CD4-positive, alpha-beta memory T cell (primary cell): Measurements from ENCODE around the gene FGD2. TPM values are rescaled to one million over a fixed set of nuclear protein-coding genes. Genes with fewer than 3 reads are reported as not detected.

Source experiments
- CTCF ChIA-PET: fragments of 350-600 bp; sonication (Branson Sonifier 250); formaldehyde crosslinking; loops from one replicate; lab custom pipeline; 2021; ENCODE audit warnings: inconsistent platforms; ENCODE audit not compliant: partially characterized antibody; lab: Charles Lee
- POLR2A ChIA-PET: fragments of 350-600 bp; sonication (Branson Sonifier 250); formaldehyde crosslinking; loops from one replicate; lab custom pipeline; 2021; ENCODE audit not compliant: partially characterized antibody; lab: Charles Lee
- DNase-seq, 5 donors: peaks; one replicate each; pipeline versions ENCODE4 v3.0.0 to v3.0.0-alpha.2; 2020 to 2022; ENCODE audit warnings: mixed read lengths in 1 of 5
- H3K27ac ChIP-seq: one replicate; pipeline ENCODE4 v1.7.0; 2013; ENCODE audit warnings: low read depth, low read length
- H3K27me3 ChIP-seq: 2 replicates; pipeline ENCODE4 v1.7.0; 2013; ENCODE audit warnings: mild to moderate bottlenecking, low read length, moderate library complexity; ENCODE audit not compliant: insufficient read depth
- H3K36me3 ChIP-seq: 2 replicates; pipeline ENCODE4 v1.7.0; 2013; ENCODE audit warnings: mild to moderate bottlenecking, low read length, moderate library complexity; ENCODE audit not compliant: insufficient read depth
- H3K4me1 ChIP-seq: 2 replicates; pipeline ENCODE4 v1.7.0; 2013; ENCODE audit warnings: mild to moderate bottlenecking, low read length, moderate library complexity; ENCODE audit not compliant: insufficient read depth
- H3K4me3 ChIP-seq, 2 donors: one replicate each; pipeline ENCODE4 v1.7.0; 2013; ENCODE audit warnings: low read length in 2 of 2, mild to moderate bottlenecking in 1 of 2
- H3K9me3 ChIP-seq, 2 donors: one replicate each; pipeline ENCODE4 v1.7.0; 2013; ENCODE audit warnings: low read length in 2 of 2, control low read depth in 1 of 2; ENCODE audit not compliant: control insufficient read depth in 1 of 2
- H3K27ac Mint-ChIP-seq, 7 donors: one replicate each; pipeline ENCODE4 v1.8.0; 2020 to 2021; ENCODE audit warnings: mixed read lengths in 7 of 7, mild to moderate bottlenecking in 6 of 7, inconsistent platforms in 3 of 7, moderate library complexity in 3 of 7
- H3K27me3 Mint-ChIP-seq, 2 donors: one replicate each; pipeline ENCODE4 v1.8.0; 2020 to 2021; ENCODE audit warnings: mixed read lengths in 2 of 2
- H3K36me3 Mint-ChIP-seq, 2 donors: one replicate each; pipeline ENCODE4 v1.8.0; 2020 to 2021; ENCODE audit warnings: mixed read lengths in 2 of 2, inconsistent platforms in 1 of 2, mild to moderate bottlenecking in 1 of 2
- H3K4me1 Mint-ChIP-seq, 4 donors: one replicate each; pipeline ENCODE4 v1.8.0; 2020 to 2021; ENCODE audit warnings: mixed read lengths in 4 of 4, mild to moderate bottlenecking in 1 of 4
- H3K4me3 Mint-ChIP-seq, 8 donors: one replicate each; pipeline ENCODE4 v1.8.0; 2020 to 2021; ENCODE audit warnings: mixed read lengths in 8 of 8, mild to moderate bottlenecking in 7 of 8, moderate library complexity in 6 of 8, inconsistent platforms in 3 of 8
- H3K9me3 Mint-ChIP-seq, 8 donors: one replicate each; pipeline ENCODE4 v1.8.0; 2020 to 2021; ENCODE audit warnings: mixed read lengths in 8 of 8, mild to moderate bottlenecking in 5 of 8, inconsistent platforms in 3 of 8, moderate library complexity in 1 of 8
- intact Hi-C: fragments of 100-400 bp; cut with micrococcal nuclease; formaldehyde crosslinking; loops from one replicate; pipeline ENCODE4 v1.15.1; 2023
- polyA plus RNA-seq, 2 donors: library from polyadenylated mRNA; unstranded; fragments of 300-500 nt; fragmentation: Illumina TruSeq; gene quantifications; one replicate each; pipeline ENCODE4 v1.2.3, GENCODE V29; 2021
- total RNA-seq, 2 experiments: library from RNA; stranded (reverse); gene quantifications; one replicate each; pipeline ENCODE4 v1.2.3, GENCODE V29; 2021

The FGD2 gene
- total and polyA plus RNA-seq, 4 experiments from 2014 or later: 0.11 to 1.5 (median 1.4) TPM; not detected in 1

GRCh38 chr6:37047689-37048402, 42.4 kb downstream of the FGD2 start:
- Mint-ChIP-seq H3K4me3 (peak overlapping the region in 7 of 8 donors; percentile 18 to 80 (median 68)), H3K27me3 (no peaks in the 10 kb centered on the region), H3K36me3 (no peaks in the 10 kb centered on the region), H3K9me3 (no peaks in the 10 kb centered on the region), H3K4me1 (peaks cover 47 to 73% (median 64%) of the 10 kb centered on the region in 4 donors), H3K27ac (peak overlapping the region; percentile 76 to 97 (median 90))
- Histone ChIP-seq H3K27me3 (no peaks in the 10 kb centered on the region), H3K9me3 (no peaks in the 10 kb centered on the region), H3K36me3 (no peaks in the 10 kb centered on the region), H3K27ac (peak overlapping the region; percentile 72), H3K4me3 (no peak overlapping the region), H3K4me1 (peaks cover 71% of the 10 kb centered on the region)
- ChIA-PET CTCF (interaction anchor here (0.8 to 14.7 kb wide), 9 partner anchors 10 to 163 kb away, joined by 3 to 285 read pairs (median 36); partner anchors contain the start of gene PIM1), POLR2A (interaction anchor here (0.5 to 13.6 kb wide), 8 partner anchors 18 to 160 kb away, joined by 3 to 386 read pairs (median 6); partner anchors contain the start of gene PIM1)
- intact Hi-C loops: loop anchor here (5.0 kb wide), 1 partner anchor 61 kb away; the partner anchor contains the start of gene MTCH1
- peak in 1 of 5 donors; percentile 39 for DNase-seq

- intact Hi-C loops: loop anchor here (5.0 kb wide), 1 partner anchor 61 kb away; the partner anchor contains the start of gene MTCH1
- Mint-ChIP-seq H3K27ac (peak overlapping the region; percentile 90 to 97 (median 94)), H3K36me3 (no peaks in the 10 kb centered on the region), H3K4me1 (peaks cover 47 to 70% (median 64%) of the 10 kb centered on the region in 4 donors), H3K27me3 (no peaks in the 10 kb centered on the region), H3K9me3 (no peaks in the 10 kb centered on the region), H3K4me3 (peak overlapping the region; percentile 38 to 87 (median 80))
- Histone ChIP-seq H3K4me3 (peak overlapping the region in 1 of 2 donors; percentile 58), H3K9me3 (no peaks in the 10 kb centered on the region), H3K4me1 (peaks cover 71% of the 10 kb centered on the region), H3K27me3 (no peaks in the 10 kb centered on the region), H3K36me3 (no peaks in the 10 kb centered on the region), H3K27ac (peak overlapping the region; percentile 72)
- no peak for DNase-seq
- ChIA-PET CTCF (interaction anchor here (1.2 to 14.7 kb wide), 5 partner anchors 19 to 163 kb away, joined by 3 to 285 read pairs (median 164); partner anchors contain the start of gene PIM1), POLR2A (interaction anchor here (0.8 to 13.6 kb wide), 7 partner anchors 19 to 160 kb away, joined by 3 to 386 read pairs (median 9); partner anchors contain the start of gene PIM1)
Measured at GRCh38 chr6:37048403-37048850, 43.0 kb downstream of the FGD2 start.

- intact Hi-C loops: loop anchor here (5.0 kb wide), 1 partner anchor 62 kb away; the partner anchor contains the start of gene MTCH1
- Histone ChIP-seq H3K36me3 (no peaks in the 10 kb centered on the region), H3K9me3 (no peaks in the 10 kb centered on the region), H3K4me3 (peak overlapping the region; percentile 49 to 58), H3K4me1 (peaks cover 71% of the 10 kb centered on the region), H3K27ac (peak overlapping the region; percentile 72), H3K27me3 (no peaks in the 10 kb centered on the region)
- peak overlapping the region; percentile 90 to 97 (median 94) for H3K27ac Mint-ChIP-seq
- DNase-seq: peak; percentile 64 to 91 (median 69)
- H3K27me3 Mint-ChIP-seq: no peaks in the 10 kb centered on the region
- peaks cover 47 to 70% (median 64%) of the 10 kb centered on the region in 4 donors for H3K4me1 Mint-ChIP-seq
- H3K4me3 Mint-ChIP-seq: peak overlapping the region; percentile 38 to 87 (median 80)
- no peaks in the 10 kb centered on the region for H3K36me3 Mint-ChIP-seq
- no peaks in the 10 kb centered on the region for H3K9me3 Mint-ChIP-seq
- ChIA-PET POLR2A (interaction anchor here (0.8 to 13.6 kb wide), 9 partner anchors 19 to 159 kb away, joined by 3 to 386 read pairs (median 9); partner anchors contain the start of gene PIM1), CTCF (interaction anchor here (1.2 to 14.7 kb wide), 5 partner anchors 19 to 164 kb away, joined by 3 to 285 read pairs (median 164); partner anchors contain the start of gene PIM1)
Measured at GRCh38 chr6:37048851-37049757, 43.6 kb downstream of the FGD2 start.

- no peaks in the 10 kb centered on the region for H3K9me3 Mint-ChIP-seq
- POLR2A ChIA-PET: interaction anchor here (1.8 to 13.6 kb wide), 5 partner anchors 27 to 158 kb away, joined by 4 to 386 read pairs (median 54); partner anchors contain the start of gene PIM1
- H3K4me3 ChIP-seq: peak overlapping the region; percentile 49 to 58
Measured at GRCh38 chr6:37049758-37050044, 44.2 kb downstream of the FGD2 start.

GRCh38 chr6:37050045-37050853, 44.8 kb downstream of the FGD2 start:
- Histone ChIP-seq H3K36me3 (no peaks in the 10 kb centered on the region), H3K4me1 (peaks cover 71% of the 10 kb centered on the region), H3K4me3 (peak overlapping the region; percentile 49 to 58), H3K27ac (peak overlapping the region; percentile 72), H3K27me3 (no peaks in the 10 kb centered on the region), H3K9me3 (no peaks in the 10 kb centered on the region)
- Mint-ChIP-seq H3K4me1 (peaks cover 54 to 73% (median 66%) of the 10 kb centered on the region in 4 donors), H3K4me3 (peak overlapping the region; percentile 53 to 92 (median 84)), H3K27me3 (no peaks in the 10 kb centered on the region), H3K36me3 (no peaks in the 10 kb centered on the region), H3K9me3 (no peaks in the 10 kb centered on the region), H3K27ac (peak overlapping the region; percentile 90 to 97 (median 94))
- intact Hi-C loops: no loop called here
- POLR2A ChIA-PET: interaction anchor here (0.8 to 13.6 kb wide), 14 partner anchors 14 to 165 kb away, joined by 3 to 386 read pairs (median 7); partner anchors contain the start of genes C6orf89 and PIM1
- CTCF ChIA-PET: interaction anchor here (0.7 to 14.7 kb wide), 28 partner anchors 9 to 284 kb away, joined by 3 to 285 read pairs (median 6); partner anchors contain the start of gene PIM1
- peak; percentile 42 to 66 (median 53) for DNase-seq

More at GRCh38 chr6:37049758-37050044, 44.2 kb downstream of the FGD2 start:
- Histone ChIP-seq H3K4me1 (peaks cover 71% of the 10 kb centered on the region), H3K27me3 (no peaks in the 10 kb centered on the region), H3K9me3 (no peaks in the 10 kb centered on the region), H3K36me3 (no peaks in the 10 kb centered on the region), H3K27ac (peak overlapping the region; percentile 72)
- intact Hi-C loops: loop anchor here (5.0 kb wide), 1 partner anchor 62 kb away; the partner anchor contains the start of gene MTCH1
- no peak for DNase-seq
- peak overlapping the region; percentile 90 to 97 (median 94) for H3K27ac Mint-ChIP-seq
- H3K4me1 Mint-ChIP-seq: peaks cover 51 to 73% (median 64%) of the 10 kb centered on the region in 4 donors
- no peaks in the 10 kb centered on the region for H3K36me3 Mint-ChIP-seq
- peak overlapping the region; percentile 53 to 92 (median 84) for H3K4me3 Mint-ChIP-seq
- CTCF ChIA-PET: interaction anchor here (1.3 to 14.7 kb wide), 7 partner anchors 20 to 159 kb away, joined by 3 to 285 read pairs (median 80); partner anchors contain the start of gene PIM1
- no peaks in the 10 kb centered on the region for H3K27me3 Mint-ChIP-seq
